ENCODE data around the gene SCYGR8. TPM values are rescaled to one million over a fixed set of nuclear protein-coding genes. Genes with fewer than 3 reads are reported as not detected.

SCYGR8 gene
- total RNA-seq, 1 donor from 2014 or later, result not detected

- H3K4me3 ChIP-seq, result no peak overlapping the region
- intact Hi-C loops (cut with micrococcal nuclease), result no loop called here
- TF ChIP-seq, protein P1, sequence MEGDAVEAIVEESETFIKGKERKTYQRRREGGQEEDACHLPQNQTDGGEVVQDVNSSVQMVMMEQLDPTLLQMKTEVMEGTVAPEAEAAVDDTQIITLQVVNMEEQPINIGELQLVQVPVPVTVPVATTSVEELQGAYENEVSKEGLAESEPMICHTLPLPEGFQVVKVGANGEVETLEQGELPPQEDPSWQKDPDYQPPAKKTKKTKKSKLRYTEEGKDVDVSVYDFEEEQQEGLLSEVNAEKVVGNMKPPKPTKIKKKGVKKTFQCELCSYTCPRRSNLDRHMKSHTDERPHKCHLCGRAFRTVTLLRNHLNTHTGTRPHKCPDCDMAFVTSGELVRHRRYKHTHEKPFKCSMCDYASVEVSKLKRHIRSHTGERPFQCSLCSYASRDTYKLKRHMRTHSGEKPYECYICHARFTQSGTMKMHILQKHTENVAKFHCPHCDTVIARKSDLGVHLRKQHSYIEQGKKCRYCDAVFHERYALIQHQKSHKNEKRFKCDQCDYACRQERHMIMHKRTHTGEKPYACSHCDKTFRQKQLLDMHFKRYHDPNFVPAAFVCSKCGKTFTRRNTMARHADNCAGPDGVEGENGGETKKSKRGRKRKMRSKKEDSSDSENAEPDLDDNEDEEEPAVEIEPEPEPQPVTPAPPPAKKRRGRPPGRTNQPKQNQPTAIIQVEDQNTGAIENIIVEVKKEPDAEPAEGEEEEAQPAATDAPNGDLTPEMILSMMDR (IDR thresholded peaks at IDR 0.05; ENCODE audit: borderline replicate concordance), result no peak
- H3K4me1 ChIP-seq, result no peaks in the 10 kb centered on the region
- DNase-seq, result no peak
- H3K36me3 ChIP-seq, result no peaks in the 10 kb centered on the region
- peaks cover 48% of the 10 kb centered on the region for H3K27me3 ChIP-seq (ENCODE audit: low read depth)
- no peak overlapping the region for H3K27ac ChIP-seq (replicated peaks)
- peaks cover 10% of the 10 kb centered on the region for H3K9me3 ChIP-seq (replicated peaks)
Observed at GRCh38 chr2:227706859-227707258, 38.8 kb upstream of the SCYGR8 start.

GRCh38 chr2:227707390-227707789 lies 38.3 kb upstream of the SCYGR8 start:
- TF ChIP-seq, protein P1 (IDR thresholded peaks at IDR 0.05; ENCODE audit: borderline replicate concordance), result no peak
- no peak overlapping the region for H3K27ac ChIP-seq (replicated peaks)
- peaks cover 6% of the 10 kb centered on the region for H3K9me3 ChIP-seq (replicated peaks)
- no peak overlapping the region for H3K4me3 ChIP-seq
- peaks cover 48% of the 10 kb centered on the region for H3K27me3 ChIP-seq (ENCODE audit: low read depth)
- no peaks in the 10 kb centered on the region for H3K36me3 ChIP-seq
- DNase-seq, result no peak
- no peaks in the 10 kb centered on the region for H3K4me1 ChIP-seq
- intact Hi-C loops (cut with micrococcal nuclease), result no loop called here

DNA sequence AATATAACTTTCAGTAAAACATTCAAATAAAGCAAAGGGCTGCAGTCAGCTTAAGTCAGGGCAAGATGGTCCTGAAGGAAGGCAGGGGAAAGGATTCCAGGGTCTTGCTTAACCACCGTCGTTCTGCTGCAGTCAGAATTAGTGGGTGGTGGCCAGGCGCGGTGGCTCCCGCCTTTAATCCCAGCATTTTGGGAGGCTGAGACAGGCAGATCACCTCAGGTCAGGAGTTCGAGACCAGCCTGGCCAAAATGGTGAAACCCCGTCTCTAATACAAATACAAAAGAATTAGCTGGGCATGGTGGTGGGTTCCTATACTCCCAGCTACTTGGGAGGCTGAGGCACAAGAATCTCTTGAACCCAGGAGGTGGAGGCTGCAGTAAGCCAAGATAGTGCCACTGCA lies 34.7 kb upstream of the SCYGR8 start:
- H3K27ac ChIP-seq (replicated peaks), result no peak overlapping the region
- intact Hi-C loops (cut with micrococcal nuclease), result no loop called here
- no peaks in the 10 kb centered on the region for H3K9me3 ChIP-seq (replicated peaks)
- H3K4me3 ChIP-seq, result no peak overlapping the region
- TF ChIP-seq, protein P1 (IDR thresholded peaks at IDR 0.05; ENCODE audit: borderline replicate concordance), result no peak
- DNase-seq, result no peak
- H3K4me1 ChIP-seq, result no peaks in the 10 kb centered on the region
- H3K36me3 ChIP-seq, result no peaks in the 10 kb centered on the region
- H3K27me3 ChIP-seq (ENCODE audit: low read depth), result peaks cover 30% of the 10 kb centered on the region

DNA sequence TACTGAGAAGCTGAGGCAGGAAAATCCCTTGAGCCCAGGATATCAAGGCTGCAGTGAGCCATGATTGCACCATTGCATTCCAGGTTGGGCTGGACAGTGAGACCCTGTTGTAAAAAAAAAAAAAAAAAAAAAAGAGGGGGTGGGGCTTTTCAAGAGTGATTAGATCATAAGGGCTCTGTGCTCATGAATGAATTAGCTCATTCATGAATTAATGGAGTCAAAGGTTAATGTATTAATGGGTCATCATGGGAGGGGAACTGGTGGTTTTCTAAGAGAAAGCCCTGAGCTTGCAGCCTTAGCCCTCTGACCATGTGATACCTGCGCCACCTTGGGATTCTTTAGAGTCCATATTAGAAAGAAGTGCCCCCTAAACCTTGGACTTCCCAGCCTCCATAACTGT lies 32.4 kb upstream of the SCYGR8 start:
- H3K27me3 ChIP-seq (ENCODE audit: low read depth), result peaks cover 26% of the 10 kb centered on the region
- H3K4me1 ChIP-seq, result peaks cover 9% of the 10 kb centered on the region
- no peak overlapping the region for H3K4me3 ChIP-seq
- no peak for DNase-seq
- intact Hi-C loops (cut with micrococcal nuclease), result no loop called here
- H3K36me3 ChIP-seq, result no peaks in the 10 kb centered on the region
- TF ChIP-seq, protein P1 (IDR thresholded peaks at IDR 0.05; ENCODE audit: borderline replicate concordance), result no peak
- no peak overlapping the region for H3K27ac ChIP-seq (replicated peaks)
- H3K9me3 ChIP-seq (replicated peaks), result no peaks in the 10 kb centered on the region

GRCh38 chr2:227716501-227716900 lies 29.2 kb upstream of the SCYGR8 start:
- H3K27me3 ChIP-seq (ENCODE audit: low read depth), result peaks cover 23% of the 10 kb centered on the region
- H3K36me3 ChIP-seq, result no peaks in the 10 kb centered on the region
- TF ChIP-seq, protein P1 (IDR thresholded peaks at IDR 0.05; ENCODE audit: borderline replicate concordance), result no peak
- no peaks in the 10 kb centered on the region for H3K9me3 ChIP-seq (replicated peaks)
- intact Hi-C loops (cut with micrococcal nuclease), result no loop called here
- no peak overlapping the region for H3K27ac ChIP-seq (replicated peaks)
- H3K4me1 ChIP-seq, result peaks cover 9% of the 10 kb centered on the region
- DNase-seq, result no peak
- H3K4me3 ChIP-seq, result no peak overlapping the region
